HG03432 (cell line): ENCODE results near the gene DPYSL5.
"Not testable (repeated sequence)": the region's sequence is repeated elsewhere in the genome, so short reads cannot be mapped to it uniquely, and the experiment has no call there.

ENCODE experiments used
- ATAC-seq: cut with Tn5 transposase; IDR thresholded peaks from one replicate; pipeline ENCODE4 v1.9.1; 2021; ENCODE audit warnings: mild to moderate bottlenecking, moderate library complexity; ENCODE audit not compliant: unreplicated experiment

The DPYSL5 gene, protein sequence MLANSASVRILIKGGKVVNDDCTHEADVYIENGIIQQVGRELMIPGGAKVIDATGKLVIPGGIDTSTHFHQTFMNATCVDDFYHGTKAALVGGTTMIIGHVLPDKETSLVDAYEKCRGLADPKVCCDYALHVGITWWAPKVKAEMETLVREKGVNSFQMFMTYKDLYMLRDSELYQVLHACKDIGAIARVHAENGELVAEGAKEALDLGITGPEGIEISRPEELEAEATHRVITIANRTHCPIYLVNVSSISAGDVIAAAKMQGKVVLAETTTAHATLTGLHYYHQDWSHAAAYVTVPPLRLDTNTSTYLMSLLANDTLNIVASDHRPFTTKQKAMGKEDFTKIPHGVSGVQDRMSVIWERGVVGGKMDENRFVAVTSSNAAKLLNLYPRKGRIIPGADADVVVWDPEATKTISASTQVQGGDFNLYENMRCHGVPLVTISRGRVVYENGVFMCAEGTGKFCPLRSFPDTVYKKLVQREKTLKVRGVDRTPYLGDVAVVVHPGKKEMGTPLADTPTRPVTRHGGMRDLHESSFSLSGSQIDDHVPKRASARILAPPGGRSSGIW

DNA sequence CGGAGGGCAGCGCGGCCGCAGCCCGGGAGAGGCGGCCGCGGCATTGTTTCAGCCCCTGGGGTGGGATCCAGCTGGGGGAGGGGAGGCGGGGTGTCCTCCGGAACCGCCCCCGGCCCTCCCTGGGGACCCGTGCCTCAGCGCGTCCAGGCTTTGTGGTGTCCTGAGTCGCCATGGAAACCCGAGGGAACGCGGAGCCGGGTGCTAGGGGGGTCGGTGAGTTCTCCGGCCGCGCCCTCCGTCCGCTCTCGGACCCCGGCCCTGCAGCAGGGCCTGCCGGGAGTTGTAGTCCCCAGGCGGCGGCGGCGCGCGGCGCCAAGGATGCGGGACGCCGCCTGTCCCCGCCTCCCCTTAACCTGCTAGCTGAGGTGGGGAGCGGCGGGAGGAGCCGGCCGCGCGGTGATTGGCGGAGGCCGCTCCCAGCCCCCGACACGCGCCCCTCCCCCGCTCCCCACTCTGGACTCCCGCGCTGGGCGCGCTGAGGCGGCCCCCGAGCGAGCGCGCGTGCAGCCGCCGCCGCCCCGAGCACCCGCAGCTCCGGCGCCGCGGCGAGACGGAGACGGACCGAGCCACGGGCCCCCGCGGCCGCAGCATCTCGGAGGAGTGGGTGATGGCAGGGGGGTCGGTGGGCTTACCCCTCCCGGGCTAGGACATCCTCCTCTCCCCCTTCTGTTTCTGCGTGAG, at the start of gene DPYSL5:
DPYSL5 (plus strand) TSS at position 478 of the 681 bp plus-strand sequence. CDS start 50,368 bp downstream, outside the sequence.
- no peak for ATAC-seq

DNA sequence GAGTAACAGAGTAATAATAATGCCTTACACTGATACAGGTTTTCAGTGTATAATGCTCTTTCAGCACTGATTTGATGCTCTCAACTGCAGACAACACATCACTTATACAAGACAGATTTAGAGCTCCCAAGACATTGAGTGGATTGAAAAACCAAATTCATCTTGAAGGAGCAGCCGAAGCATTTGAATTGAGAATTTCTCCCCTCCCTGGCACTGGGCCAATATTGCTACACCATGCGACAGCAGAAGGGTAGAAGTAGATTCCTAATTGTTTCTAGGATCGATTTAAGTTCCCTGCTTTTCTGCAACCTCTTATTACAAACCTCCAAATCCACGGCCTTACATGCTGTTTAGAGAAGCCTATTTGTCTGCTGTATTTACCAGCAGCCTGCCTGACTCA, 46.6 kb upstream of the DPYSL5 start:
- ATAC-seq, result no peak

DNA sequence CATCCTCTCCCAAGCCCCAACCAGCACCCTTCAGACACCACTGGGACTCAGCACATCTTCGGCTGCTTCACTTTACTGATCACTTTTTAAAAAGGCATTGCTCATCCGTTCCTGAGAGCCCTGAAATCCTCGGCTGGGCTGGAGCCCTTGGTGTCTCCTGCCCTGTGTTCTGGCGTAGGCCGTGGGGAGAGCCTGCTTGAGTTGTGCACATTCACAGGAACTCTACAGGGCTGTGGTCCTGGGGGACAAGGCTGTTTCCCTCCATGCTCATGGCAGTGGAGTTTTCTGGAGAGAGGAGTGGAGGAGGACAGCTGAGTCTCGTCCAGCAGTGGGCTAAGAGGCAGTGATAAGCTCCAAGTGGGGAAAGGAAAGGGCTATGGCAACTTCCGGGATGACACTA, 46.1 kb upstream of the DPYSL5 start:
- no peak for ATAC-seq

DNA sequence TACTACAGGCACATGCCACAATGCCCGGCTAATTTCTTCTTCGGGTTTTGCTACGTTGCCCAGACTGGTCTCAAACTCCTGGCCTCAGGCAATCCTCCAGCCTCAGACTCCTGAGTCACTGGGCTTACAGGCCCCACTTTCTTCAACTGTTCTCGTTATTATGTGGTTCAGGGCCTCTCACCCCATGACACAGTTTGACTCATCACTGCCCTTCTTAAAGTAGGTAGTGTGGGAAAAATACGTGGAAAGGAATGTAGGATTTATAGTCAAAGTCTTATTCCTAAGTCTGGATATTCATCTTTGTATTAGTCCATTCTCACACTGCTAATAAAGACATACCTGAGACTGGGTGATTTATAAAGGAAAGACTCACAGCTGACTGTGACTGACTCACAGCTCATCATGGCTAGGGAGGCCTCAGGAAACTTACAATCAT, 42.7 kb upstream of the DPYSL5 start:
- ATAC-seq, result no peak

DNA sequence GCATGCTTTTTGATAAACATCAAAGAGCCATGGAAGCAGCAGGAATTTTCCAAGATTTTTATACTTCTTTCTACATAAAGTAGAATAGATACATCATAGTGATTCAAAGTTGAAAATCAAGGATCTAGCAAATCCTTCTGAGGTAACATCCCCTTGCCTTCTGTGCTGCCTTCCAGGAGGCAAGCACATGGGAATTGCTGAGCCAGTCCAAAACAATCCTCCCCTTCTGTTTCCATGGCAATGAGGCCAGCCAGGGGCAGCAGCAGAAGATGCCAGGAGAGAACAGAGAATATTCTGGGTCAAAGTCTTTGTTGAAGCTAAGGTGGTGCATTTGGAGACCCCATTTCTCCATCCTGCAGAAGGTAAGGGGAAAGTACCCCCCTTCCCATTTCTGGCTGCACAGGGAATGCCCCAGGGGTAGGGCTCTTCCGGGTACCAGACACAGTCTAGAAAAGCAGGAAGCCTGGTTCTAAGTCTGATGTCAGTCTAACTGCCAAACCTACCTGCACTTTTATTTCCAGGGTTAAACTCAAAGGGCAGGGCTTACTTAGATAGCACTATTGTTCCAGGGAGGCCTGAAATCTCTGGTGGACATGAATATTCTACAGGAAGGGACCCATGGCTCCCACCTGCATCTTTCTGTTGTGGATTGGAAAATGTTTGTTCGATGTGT, 40.0 kb upstream of the DPYSL5 start:
- no peak for ATAC-seq

DNA sequence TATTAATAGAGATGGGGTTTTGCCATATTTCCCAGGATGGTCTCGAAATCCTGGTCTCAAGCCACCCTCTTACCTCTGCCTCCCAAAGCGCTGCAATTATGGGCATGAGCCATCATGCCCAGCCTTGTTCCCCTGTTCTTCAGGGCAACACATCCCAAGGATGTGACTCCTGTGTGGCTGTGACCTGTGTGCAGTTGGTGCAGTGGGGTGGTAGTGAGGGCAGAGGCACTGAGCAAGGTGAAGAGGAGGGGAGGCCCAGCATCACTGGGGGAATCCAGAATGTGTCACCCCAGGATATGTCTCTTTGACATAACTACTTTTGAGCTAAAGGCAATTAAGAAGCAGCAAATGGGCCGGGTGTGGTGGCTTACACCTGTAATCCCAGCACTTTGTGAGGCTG, 38.7 kb upstream of the DPYSL5 start:
- ATAC-seq, result no peak

DNA sequence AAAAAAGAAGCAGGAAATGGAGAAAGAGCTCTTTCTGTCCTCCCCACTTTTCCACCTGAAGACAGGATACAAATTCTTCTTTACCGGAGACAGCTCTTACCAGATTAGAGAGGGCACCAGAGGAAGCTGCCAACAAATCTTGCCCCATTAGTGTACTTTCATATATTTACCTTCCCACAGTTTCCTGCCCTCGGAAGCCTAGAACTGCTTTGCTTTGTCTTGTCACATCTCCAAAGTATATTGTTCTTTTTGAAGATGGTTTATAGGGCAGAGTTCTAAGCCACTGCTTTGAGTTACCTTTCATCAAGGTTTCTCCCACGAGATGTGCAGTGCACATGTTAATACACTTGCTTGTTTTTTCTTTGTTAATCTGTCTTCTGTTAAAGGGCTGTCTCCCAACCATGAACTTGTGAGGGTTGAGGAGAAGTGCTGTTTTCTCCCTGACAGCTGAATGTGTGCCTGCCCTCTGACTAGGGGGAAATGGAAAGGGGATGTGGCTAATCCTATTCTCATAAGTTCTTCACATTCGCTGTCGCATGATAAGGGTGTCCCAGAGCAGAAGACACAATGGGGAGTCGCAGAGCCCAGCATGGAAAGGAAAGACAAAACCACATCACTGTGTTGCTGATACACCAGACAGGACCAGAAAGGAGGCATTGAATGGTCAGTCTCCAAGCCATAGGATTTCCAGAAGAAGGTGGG, 37.9 kb upstream of the DPYSL5 start:
- ATAC-seq, result no peak

DNA sequence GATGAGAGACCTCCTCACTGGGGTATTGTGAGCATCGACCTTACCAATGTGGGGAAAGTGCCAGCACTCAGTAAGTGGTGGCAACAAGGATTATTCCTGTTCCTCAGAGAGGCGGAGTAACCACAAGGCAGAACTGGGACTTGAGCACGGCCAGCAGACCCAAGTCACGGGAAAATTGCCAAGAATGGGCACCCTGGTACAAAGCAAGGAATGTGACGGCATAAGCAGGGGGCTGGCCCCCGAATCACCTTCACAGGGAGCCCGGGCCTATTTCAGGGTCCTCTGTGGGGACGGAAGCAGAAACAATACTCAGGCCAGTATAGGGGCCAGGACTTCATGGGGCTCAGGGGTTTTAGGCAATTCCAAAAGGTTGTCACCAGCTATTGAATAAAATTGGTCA, 36.7 kb upstream of the DPYSL5 start:
- ATAC-seq, result no peak

DNA sequence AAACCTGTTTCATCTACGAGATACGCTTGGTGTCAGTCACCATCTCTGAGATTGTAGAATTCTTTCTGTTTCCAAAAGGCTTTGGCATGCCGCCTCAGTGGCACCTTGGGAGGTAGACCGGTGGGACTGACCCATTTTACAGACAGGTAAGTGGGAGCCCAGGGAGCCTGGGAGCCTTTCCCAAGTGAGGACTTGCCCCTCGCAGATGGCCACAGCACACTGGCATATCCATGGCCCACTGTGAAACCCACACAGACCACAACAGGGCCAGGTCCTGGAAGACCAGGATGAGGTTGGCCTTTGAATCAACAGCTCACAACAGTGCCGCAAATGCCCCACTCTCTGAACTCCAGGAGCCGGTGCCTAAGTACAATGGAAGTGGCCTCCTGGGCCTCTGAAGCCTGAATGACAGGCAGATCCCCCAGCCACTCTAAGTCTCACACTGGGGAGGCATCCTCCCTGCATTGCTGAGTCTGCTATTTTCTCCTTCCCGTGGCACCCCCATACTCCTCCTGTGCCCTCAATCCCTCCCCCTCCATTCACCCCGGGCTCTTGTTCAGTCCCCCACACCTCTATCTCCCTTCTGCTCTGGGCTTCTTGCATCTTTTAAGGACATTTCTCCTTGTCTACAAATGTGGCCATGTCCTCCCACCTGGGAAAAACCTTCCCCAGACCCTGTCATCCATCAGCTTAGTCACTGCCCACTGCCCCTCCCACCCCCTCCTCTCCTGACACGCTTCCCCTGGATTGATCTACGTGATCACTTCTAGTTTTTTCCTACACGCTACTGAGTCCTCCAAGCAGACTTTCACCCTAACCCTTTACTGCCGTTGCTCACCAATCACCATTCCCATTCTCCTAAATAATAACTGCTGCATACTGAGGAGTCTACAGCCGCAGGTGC, 35.9 kb upstream of the DPYSL5 start:
- ATAC-seq, result no peak

DNA sequence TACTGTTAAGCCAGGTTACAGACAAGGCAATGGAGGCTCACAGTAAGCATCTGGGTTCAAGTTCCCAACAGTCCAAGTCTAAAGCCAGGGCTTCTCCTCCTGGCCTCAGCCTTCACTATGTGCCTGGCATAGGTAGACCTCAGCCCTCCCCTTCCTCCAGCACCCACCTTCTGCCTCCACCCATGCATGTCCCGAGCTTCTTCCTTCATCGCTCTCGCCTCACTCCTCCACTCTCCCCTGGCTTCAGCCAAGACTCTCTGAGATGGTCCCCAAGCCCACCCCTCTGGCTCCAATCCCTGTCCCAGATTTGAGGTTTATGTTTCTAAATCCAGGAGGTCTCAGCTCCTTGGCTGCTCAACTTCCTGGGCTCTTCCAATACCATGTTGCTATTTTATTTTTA, 35.2 kb upstream of the DPYSL5 start:
- no peak for ATAC-seq

DNA sequence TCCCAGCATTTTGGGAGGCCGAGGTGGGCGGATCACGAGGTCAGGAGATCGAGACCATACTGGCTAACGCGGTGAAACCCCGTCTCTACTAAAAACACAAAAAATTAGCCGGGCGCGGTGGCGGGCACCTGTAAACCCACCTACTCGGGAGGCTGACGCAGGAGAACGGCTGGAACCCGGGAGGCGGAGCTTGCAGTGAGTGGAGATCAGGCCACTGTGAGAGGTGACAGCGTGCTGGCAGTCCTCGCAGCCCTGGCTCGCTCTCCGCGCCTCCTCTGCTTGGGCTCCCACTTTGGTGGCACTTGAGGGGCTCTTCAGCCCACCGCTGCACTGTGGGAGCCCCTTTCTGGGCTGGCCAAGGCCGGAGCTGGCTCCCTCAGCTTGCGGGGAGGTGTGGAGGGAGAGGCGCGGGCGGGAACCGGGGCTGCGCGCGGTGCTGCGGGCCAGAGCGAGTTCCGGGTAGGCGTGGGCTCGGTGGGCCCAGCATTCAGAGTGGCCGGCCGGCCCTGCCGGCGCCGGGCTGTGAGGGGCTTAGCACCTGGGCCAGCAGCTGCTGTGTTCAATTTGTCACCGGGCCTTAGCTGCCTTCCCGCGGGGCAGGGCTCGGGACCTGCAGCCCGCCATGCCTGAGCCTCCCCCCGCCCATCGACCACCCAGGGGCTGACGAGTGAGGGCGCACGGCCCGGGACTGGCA, 33.7 kb upstream of the DPYSL5 start:
- ATAC-seq, result not testable (repeated sequence)

DNA sequence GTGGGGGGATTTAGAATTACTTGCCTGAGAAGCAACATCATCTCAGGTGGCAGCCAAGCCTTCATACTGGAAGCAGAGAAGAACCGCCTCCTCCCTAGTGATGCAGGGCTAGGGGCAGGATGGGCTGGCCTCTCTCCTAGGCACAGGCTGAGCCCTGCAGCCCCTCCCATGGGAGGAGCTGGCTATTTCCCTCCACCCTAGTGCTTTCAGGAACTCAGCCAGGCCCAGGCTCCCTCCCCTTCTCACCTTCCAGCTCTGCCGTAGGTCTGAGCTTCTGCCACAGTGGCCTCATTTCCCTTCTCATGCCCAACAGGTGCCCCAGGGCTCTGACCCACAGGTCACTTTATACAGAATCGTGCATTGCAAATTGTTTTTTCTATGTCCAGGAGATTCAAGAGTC, 31.0 kb upstream of the DPYSL5 start:
- no peak for ATAC-seq

DNA sequence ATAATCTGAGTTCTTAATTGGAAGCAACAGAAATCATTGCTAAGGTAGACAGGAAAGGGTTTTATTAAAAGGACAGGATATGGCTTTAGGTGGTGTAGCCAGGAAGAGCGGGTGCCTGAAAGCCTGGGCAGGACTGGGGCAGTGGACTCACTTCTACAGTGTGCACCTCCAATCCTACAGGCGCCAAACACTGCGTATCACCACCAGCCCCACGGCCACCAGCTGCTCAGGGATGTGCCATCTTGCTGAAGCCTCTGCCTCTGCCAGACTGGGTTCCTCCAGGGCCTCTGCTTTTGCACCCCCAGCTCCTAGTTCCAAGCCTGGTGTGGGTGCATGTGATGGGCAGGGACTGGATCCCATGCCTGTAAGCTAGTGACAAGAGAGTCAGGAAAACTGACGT, 29.7 kb upstream of the DPYSL5 start:
- ATAC-seq, result no peak

DNA sequence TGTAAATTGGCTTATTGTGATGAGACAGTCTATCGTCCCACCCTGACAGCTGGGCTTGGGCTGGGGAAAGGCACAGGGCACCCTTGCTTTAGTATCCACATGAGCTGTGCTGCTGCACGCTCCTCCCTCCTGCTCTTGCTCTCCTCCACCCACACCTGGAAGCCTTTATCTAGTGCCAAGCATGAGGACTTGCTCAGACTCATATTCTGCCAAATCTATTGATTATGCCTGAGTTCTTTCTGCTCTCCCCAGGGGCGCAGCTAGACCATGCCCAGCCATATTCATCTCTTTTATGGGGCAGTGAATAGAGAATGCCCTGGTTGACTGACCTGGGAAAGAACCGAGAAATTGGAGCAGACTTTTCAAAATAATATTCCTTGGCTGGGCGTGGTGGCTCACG, 29.0 kb upstream of the DPYSL5 start:
- ATAC-seq, result no peak

DNA sequence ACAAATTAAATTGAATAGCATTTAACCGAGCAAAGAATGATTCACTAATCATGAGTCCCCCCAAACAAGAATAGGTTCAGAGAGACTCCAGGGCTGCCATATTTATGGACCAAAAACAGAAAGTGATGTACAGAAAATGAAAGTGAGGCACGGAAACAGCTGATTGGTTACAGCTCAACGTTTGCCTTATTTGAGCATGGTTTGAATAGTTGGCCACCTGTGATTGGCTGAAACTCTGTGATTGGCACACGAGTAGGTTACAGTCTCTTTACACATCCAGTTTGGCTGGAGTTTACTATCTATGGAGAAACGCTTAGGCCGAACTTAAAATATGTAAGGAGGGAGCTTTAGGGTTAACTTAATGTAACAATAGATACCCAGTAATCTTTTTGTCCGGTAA, 27.0 kb upstream of the DPYSL5 start:
- ATAC-seq, result no peak

DNA sequence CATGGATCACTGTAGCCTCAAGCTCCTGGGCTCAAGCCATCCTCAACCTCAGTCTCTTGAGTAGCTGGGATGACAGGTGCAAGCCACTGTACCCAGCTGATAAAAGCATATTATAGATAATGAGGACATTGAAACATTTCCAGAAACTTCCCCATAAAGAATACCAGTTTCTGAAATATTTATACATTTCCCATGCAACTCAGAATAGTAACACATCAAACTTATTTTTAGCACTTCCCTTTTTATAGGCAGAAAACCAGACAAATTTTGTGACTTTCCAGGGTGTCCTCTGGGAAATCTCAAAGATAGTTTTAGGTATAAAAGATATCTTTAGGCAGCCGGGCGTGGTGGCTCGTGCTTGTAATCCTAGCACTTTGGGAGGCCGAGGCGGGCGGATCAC, 25.1 kb upstream of the DPYSL5 start:
- ATAC-seq, result no peak

DNA sequence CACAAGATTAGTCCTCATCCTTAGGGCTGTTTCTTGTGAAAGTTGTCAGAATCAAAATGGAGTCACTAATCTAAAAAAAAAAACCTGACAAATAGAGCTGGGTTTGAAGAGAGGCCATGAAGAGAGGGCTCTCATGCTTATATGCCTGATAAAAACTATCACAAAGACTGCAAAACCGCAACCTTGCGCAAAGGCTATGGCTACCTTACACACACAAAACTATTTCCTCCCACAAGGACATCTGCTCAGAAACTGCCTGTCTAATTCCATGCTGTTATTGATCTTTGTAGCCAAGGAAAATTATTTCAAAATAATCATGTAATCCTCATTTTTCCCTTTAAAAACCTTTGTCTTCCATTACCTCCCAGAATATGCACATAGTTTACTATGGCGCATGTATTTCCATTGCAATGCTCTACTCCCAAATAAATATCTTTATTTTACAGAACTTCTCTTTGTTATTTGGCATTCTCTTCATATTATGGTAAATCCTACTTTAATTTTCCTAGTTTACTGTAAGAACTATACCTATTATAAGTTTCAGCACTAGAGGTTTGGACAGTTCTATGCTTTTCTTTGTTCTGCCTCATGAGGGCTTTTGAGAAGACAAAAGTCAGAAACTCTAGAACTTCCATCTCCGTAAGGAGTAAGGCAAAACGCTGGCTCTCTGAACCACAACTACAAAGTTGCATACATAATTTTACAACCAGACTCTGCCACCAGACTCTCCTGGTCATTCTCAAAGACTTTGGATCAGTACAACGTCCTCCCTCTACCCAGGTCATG, 9.6 kb upstream of the DPYSL5 start:
- ATAC-seq, result no peak

DNA sequence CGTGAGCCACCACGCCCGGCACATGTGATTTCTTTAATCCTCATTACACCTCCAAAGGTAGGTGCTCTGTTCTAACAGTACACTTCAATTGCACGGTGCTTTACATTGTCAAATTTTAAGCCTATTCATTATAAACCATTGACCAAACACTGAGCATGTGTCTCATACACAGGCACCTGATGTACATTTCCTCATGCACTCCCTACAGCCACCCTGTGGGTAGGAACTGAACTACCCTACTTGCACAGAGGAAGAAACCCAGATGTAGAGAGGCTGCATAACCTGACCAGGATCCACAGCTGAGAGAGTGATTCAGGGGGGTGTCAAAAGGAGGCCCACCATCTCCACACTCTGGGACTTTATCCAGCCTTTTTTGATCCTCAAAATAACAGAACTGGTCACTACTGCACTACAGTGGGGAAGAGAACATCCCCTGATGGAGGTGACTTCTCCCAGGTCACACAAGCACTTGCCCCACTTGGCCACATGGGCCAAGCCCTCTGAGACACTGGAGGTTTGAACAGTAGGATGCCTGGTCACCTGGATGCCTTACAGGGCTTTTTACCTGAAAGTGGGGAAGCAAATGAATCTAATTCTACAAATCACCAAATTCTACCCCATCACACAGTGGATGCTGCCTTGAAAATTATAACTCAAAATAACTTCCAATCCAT, 6.9 kb upstream of the DPYSL5 start:
- ATAC-seq, result no peak
